M059J (cell line): ENCODE data around the gene DUSP11. TPM values are rescaled to one million over a fixed set of nuclear protein-coding genes. Genes with fewer than 3 reads are reported as not detected.
"Not testable (repeated sequence)": the region's sequence is repeated elsewhere in the genome, so short reads cannot be mapped to it uniquely, and the experiment has no call there.

Experiments used
- DNase-seq: peaks from one replicate; pipeline ENCODE4 v3.0.0-alpha.2; 2012; ENCODE audit warnings: low read depth
- total RNA-seq: library from RNA; depleted of rRNA; stranded (reverse); fragments of >200 nt; shearing (Covaris generic); gene quantifications from 2 replicates; pipeline ENCODE4 v1.2.3, GENCODE V29; 2014; rRNA removed

Gene DUSP11
- total RNA-seq, 1 experiment from 2014 or later = 41.4 TPM

DNA sequence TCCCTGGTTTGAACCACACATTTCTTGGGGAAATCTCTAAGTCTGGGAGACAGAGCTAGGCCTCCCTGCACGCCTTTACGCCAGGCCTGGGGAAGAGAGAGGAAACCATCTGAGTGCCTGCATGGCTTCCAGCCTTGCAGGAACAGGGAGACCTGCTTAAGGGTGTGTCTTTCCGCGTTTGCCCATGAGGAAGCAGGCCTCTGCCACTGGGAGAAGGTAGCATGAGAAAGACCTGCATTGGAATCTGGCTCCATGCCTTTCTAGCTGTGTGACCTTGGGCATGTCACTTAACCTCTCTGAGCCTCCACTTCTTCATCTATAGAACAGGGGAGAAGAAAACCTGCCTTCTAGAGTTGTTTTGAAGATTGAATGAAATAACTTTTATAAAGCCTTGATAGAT lies 62.2 kb downstream of the DUSP11 start:
- not testable (repeated sequence) for DNase-seq

DNA sequence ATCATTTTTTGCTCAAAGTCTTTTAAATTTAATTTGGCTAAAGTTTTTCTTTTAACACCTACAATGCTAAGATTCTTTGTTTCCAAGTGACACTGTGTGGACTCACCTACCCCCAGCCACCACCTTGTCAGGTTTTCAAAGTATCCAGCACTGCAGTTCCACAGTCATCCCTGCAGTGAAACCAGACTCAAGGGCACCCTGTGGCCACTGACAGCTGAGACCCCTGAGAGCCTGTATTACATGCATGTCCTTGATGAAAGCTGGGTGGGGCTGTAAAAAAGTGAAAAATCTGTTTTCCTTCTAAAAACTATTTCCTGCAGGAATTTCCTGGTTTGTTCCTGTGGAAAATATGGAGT lies 62.7 kb downstream of the DUSP11 start:
- DNase-seq = no peak

DNA sequence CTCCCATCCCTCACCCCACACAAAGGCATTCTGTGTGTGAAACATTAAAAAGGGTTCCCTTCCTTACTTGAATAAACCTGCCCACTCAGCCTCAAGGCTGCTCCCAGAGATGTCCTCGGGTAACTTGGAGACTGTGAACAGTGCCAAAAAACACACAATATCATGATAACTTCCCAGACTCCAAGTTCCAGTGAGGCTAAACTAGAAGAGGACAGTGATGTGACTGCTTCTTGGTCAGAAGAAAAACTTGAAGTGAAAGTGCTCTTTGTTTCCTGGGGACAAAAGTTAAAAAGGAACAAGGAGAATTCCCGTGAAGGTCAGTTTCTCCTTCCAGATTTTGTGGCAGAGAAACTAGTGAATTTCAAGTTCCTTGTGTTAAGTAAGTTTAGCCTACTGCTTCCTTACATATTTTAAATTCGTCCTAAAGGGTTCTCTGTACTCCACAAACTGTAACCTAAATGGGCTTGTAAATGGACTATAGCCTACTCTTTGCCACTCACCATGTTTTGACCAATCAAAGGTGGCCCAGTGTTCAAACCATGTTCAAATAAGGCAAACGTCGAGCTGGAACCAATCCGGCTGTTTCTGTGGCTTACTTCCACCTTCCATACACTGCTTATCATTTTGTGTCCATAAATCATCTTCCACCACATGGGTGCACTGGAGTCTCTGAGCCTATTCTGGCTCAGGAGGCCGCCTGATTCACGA lies 63.2 kb downstream of the DUSP11 start:
- DNase-seq = peak; percentile 51

DNA sequence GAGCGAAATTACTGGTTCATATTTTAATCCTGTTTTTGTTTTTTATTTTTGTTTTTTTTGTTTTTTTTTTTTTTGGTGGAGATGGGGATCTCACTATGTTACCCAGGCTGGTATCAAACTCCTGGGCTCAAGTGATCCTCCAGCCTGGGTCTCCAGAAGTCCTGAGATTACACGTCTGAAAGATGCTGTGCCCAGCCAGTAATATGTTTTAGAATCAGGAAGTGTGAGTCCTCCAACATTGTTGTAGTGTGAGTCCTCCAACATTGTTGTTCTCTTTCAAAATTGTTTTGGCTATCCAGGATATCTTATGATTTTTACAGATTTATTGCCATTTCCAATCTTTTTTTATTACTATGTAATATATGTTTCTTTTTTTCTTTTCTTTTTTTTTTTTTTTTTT lies 65.8 kb downstream of the DUSP11 start:
- no peak for DNase-seq

Other genes with a start within 250 kb of the DUSP11 start
- not detected in 2 replicates for gene NAT8, start 137.7 kb downstream of the DUSP11 start, total RNA-seq
- gene TPRKB, start 42.8 kb downstream of the DUSP11 start, total RNA-seq = 75.0 and 149 TPM in 2 replicates
- not detected in 2 replicates for gene C2orf78, start 4.1 kb upstream of the DUSP11 start, total RNA-seq
- 43.3 and 64.5 TPM in 2 replicates for gene STAMBP, start 48.9 kb upstream of the DUSP11 start, total RNA-seq
- gene ACTG2, start 112.9 kb upstream of the DUSP11 start, total RNA-seq = 0.89 and 2.5 TPM in 2 replicates
- 105 and 108 TPM in 2 replicates for gene DGUOK, start 146.8 kb upstream of the DUSP11 start, total RNA-seq
- gene TET3, start 204.8 kb upstream of the DUSP11 start, total RNA-seq = 2.3 and 4.4 TPM in 2 replicates